Breast epithelium (tissue), 4 donors: ENCODE data around the gene PGRMC2. TPM values are rescaled to one million over a fixed set of nuclear protein-coding genes. Genes with fewer than 3 reads are reported as not detected.
"Not testable (repeated sequence)": the region's sequence is repeated elsewhere in the genome, so short reads cannot be mapped to it uniquely, and the experiment has no call there.

Experiments
- DNase-seq, 2 donors: peaks; one replicate each; pipeline ENCODE4 v3.0.0-alpha.2; 2019; ENCODE audit warnings: low spot score in 2 of 2
- H3K27ac ChIP-seq, 2 donors: fragments of 200-600 bp; sonication (generic) in 1 of 2; one replicate each; pipeline ENCODE4 v1.5.1; 2016 to 2019; ENCODE audit warnings: mild to moderate bottlenecking in 1 of 2
- H3K27me3 ChIP-seq, 2 donors: fragments of 200-600 bp; sonication (generic) in 1 of 2; one replicate each; pipeline versions ENCODE4 v1.5.1 to v1.6.0; 2017 to 2019; ENCODE audit warnings: control low read depth in 1 of 2, mild to moderate bottlenecking in 1 of 2
- H3K36me3 ChIP-seq: fragments of 200-600 bp; one replicate; pipeline ENCODE4 v1.5.1; 2019
- H3K4me1 ChIP-seq, 2 donors: fragments of 200-600 bp; sonication (generic); one replicate each; pipeline ENCODE4 v1.5.1; 2016 to 2019; ENCODE audit warnings: control low read depth in 1 of 2
- H3K4me3 ChIP-seq, 3 donors: fragments of 200-600 bp; sonication (generic); 1 replicate in 2 of 3; 2 replicates in 1 of 3; pipeline ENCODE4 v1.5.1; 2016 to 2019; ENCODE audit warnings: mild to moderate bottlenecking in 3 of 3, moderate library complexity in 2 of 3
- H3K9me3 ChIP-seq, 2 donors: fragments of 200-600 bp; sonication (generic) in 1 of 2; one replicate each; pipeline ENCODE4 v1.5.1; 2016 to 2019; ENCODE audit warnings: control low read depth in 1 of 2
- CTCF ChIP-seq, 3 donors: fragments of 450-650 bp; IDR thresholded peaks; one replicate each; pipeline ENCODE4 v1.5.1; 2016 to 2017; ENCODE audit warnings: antibody characterized with exemption in 3 of 3, mild to moderate bottlenecking in 3 of 3, moderate library complexity in 3 of 3
- POLR2A ChIP-seq: fragments of 450-650 bp; IDR thresholded peaks from one replicate; pipeline ENCODE4 v1.6.1; 2016; ENCODE audit warnings: antibody characterized with exemption, mild to moderate bottlenecking, moderate library complexity
- POLR2AphosphoS5 ChIP-seq, 3 donors: sonication (generic); formaldehyde crosslinking; IDR thresholded peaks; one replicate each; pipeline ENCODE4 v1.6.1; 2017; ENCODE audit warnings: antibody characterized with exemption in 3 of 3
- intact Hi-C: fragments of 100-400 bp; cut with DNase I; formaldehyde crosslinking; loops from one replicate; pipeline ENCODE4 v1.15.1; 2023; ENCODE audit warnings: low total_unique reads
- total RNA-seq, 3 donors: library from RNA; depleted of rRNA; stranded (reverse); fragments of >200 nt; gene quantifications; one replicate each; pipeline ENCODE4 v1.1.0, GENCODE V29; 2016

PGRMC2 gene
- total RNA-seq, 3 donors from 2014 or later, result 34.7 to 51.2 (median 47.5) TPM

- Histone ChIP-seq H3K4me3 (no peak overlapping the region), H3K9me3 (no peaks in the 10 kb centered on the region), H3K4me1 (no peaks in the 10 kb centered on the region), H3K27ac (no peak overlapping the region), H3K27me3 (no peaks in the 10 kb centered on the region), H3K36me3 (no peaks in the 10 kb centered on the region)
- DNase-seq, result no peak
- no peak for TF ChIP-seq CTCF (IDR thresholded peaks at IDR 0.05)
- TF ChIP-seq POLR2A, result no peak
- TF ChIP-seq POLR2AphosphoS5 (IDR thresholded peaks at IDR 0.05), result no peak
- intact Hi-C loops, result no loop called here
These were observed 12.3 kb downstream of the PGRMC2 start for GRCh38 chr4:128275346-128275745.

GRCh38 chr4:128271551-128271950 lies 16.1 kb downstream of the PGRMC2 start:
- TF ChIP-seq CTCF (IDR thresholded peaks at IDR 0.05) (no peak), POLR2A (no peak), POLR2AphosphoS5 (IDR thresholded peaks at IDR 0.05) (no peak)
- no peak overlapping the region for H3K4me3 ChIP-seq
- intact Hi-C loops, result no loop called here
- no peaks in the 10 kb centered on the region for H3K36me3 ChIP-seq
- no peaks in the 10 kb centered on the region for H3K4me1 ChIP-seq
- H3K27me3 ChIP-seq, result no peaks in the 10 kb centered on the region
- no peak overlapping the region for H3K27ac ChIP-seq
- no peaks in the 10 kb centered on the region for H3K9me3 ChIP-seq
- no peak for DNase-seq

- TF ChIP-seq POLR2A (no peak), POLR2AphosphoS5 (IDR thresholded peaks at IDR 0.05) (no peak), CTCF (IDR thresholded peaks at IDR 0.05) (no peak)
- intact Hi-C loops, result no loop called here
- peaks cover 0 to 9% of the 10 kb centered on the region in 2 donors for H3K9me3 ChIP-seq
- H3K4me1 ChIP-seq, result no peaks in the 10 kb centered on the region
- no peak overlapping the region for H3K4me3 ChIP-seq
- no peak for DNase-seq
- H3K36me3 ChIP-seq, result no peaks in the 10 kb centered on the region
- no peaks in the 10 kb centered on the region for H3K27me3 ChIP-seq
- H3K27ac ChIP-seq, result no peak overlapping the region
These were observed 18.6 kb downstream of the PGRMC2 start for GRCh38 chr4:128268970-128269369.

GRCh38 chr4:128267745-128268144 lies 19.9 kb downstream of the PGRMC2 start:
- peaks cover 0 to 9% of the 10 kb centered on the region in 2 donors for H3K9me3 ChIP-seq
- no peak overlapping the region for H3K4me3 ChIP-seq
- H3K27ac ChIP-seq, result no peak overlapping the region
- DNase-seq, result no peak
- H3K27me3 ChIP-seq, result no peaks in the 10 kb centered on the region
- intact Hi-C loops, result no loop called here
- TF ChIP-seq POLR2AphosphoS5 (IDR thresholded peaks at IDR 0.05), result no peak
- no peak for TF ChIP-seq CTCF (IDR thresholded peaks at IDR 0.05)
- no peak for TF ChIP-seq POLR2A
- H3K36me3 ChIP-seq, result no peaks in the 10 kb centered on the region
- no peaks in the 10 kb centered on the region for H3K4me1 ChIP-seq

GRCh38 chr4:128267171-128267570 lies 20.4 kb downstream of the PGRMC2 start:
- H3K27me3 ChIP-seq, H3K4me3 ChIP-seq, H3K9me3 ChIP-seq, H3K27ac ChIP-seq, H3K36me3 ChIP-seq, H3K4me1 ChIP-seq, intact Hi-C loops, DNase-seq: not testable (repeated sequence)

- H3K36me3 ChIP-seq, result not testable (repeated sequence)
These were observed 22.1 kb downstream of the PGRMC2 start for GRCh38 chr4:128265550-128265949.

GRCh38 chr4:128259889-128260288 lies 27.7 kb downstream of the PGRMC2 start:
- DNase-seq, result not testable (repeated sequence)

More at GRCh38 chr4:128265550-128265949, 22.1 kb downstream of the PGRMC2 start:
- DNase-seq, H3K4me1 ChIP-seq, H3K4me3 ChIP-seq, H3K27ac ChIP-seq, intact Hi-C loops, H3K9me3 ChIP-seq, H3K27me3 ChIP-seq: not testable (repeated sequence)

GRCh38 chr4:128258166-128258565 lies 29.4 kb downstream of the PGRMC2 start:
- H3K4me1 ChIP-seq, H3K27me3 ChIP-seq, H3K36me3 ChIP-seq, intact Hi-C loops, H3K27ac ChIP-seq, DNase-seq, H3K4me3 ChIP-seq, H3K9me3 ChIP-seq: not testable (repeated sequence)

More at GRCh38 chr4:128259889-128260288, 27.7 kb downstream of the PGRMC2 start:
- H3K27me3 ChIP-seq, H3K4me3 ChIP-seq, H3K27ac ChIP-seq, H3K4me1 ChIP-seq, H3K36me3 ChIP-seq, intact Hi-C loops, H3K9me3 ChIP-seq: not testable (repeated sequence)
